Parathyroid adenoma (tissue), 2 donors: ENCODE results near the gene CNNM2.

Source experiments
- H2AFZ ChIP-seq: fragments of 300-600 bp; sonication (generic); one replicate; pipeline ENCODE4 v1.7.0; 2017; ENCODE audit warnings: antibody characterized with exemption, mild to moderate bottlenecking
- H3K27ac ChIP-seq: fragments of 300-600 bp; sonication (generic); one replicate; pipeline ENCODE4 v1.7.0; 2017
- H3K27me3 ChIP-seq: fragments of 300-600 bp; sonication (generic); one replicate; pipeline ENCODE4 v1.7.0; 2017; ENCODE audit warnings: low read length; ENCODE audit not compliant: control insufficient read depth, insufficient read depth
- H3K36me3 ChIP-seq: fragments of 300-600 bp; sonication (generic); one replicate; pipeline ENCODE4 v1.7.0; 2017; ENCODE audit warnings: low read length; ENCODE audit not compliant: control insufficient read depth, insufficient read depth
- H3K4me1 ChIP-seq: fragments of 300-600 bp; sonication (generic); one replicate; pipeline ENCODE4 v1.7.0; 2017; ENCODE audit warnings: control low read depth
- H3K4me2 ChIP-seq: fragments of 300-600 bp; sonication (generic); one replicate; pipeline ENCODE4 v1.7.0; 2017; ENCODE audit warnings: low read length
- H3K4me3 ChIP-seq: fragments of 300-600 bp; sonication (generic); one replicate; pipeline ENCODE4 v1.7.0; 2017; ENCODE audit warnings: low read depth, low read length
- H3K79me2 ChIP-seq: fragments of 300-600 bp; sonication (generic); one replicate; pipeline ENCODE4 v1.7.0; 2017; ENCODE audit warnings: control low read depth
- H3K9ac ChIP-seq: fragments of 300-600 bp; sonication (generic); one replicate; pipeline ENCODE4 v1.7.0; 2017; ENCODE audit warnings: mild to moderate bottlenecking
- H3K9me3 ChIP-seq: fragments of 300-600 bp; sonication (generic); one replicate; pipeline ENCODE4 v1.7.0; 2017; ENCODE audit warnings: low read length; ENCODE audit not compliant: control insufficient read depth
- CTCF ChIP-seq: fragments of 300-600 bp; sonication (generic); IDR thresholded peaks from one replicate; pipeline ENCODE4 v1.7.0; 2017; ENCODE audit warnings: antibody characterized with exemption, mild to moderate bottlenecking
- donor health status: primary hyperparathyroidism.

CNNM2 gene

GRCh38 chr10:103103989-103104388 is 185.9 kb downstream of the CNNM2 start:
- no peak overlapping the region for H3K27ac ChIP-seq

GRCh38 chr10:103104721-103105120 is 186.6 kb downstream of the CNNM2 start:
- TF ChIP-seq CTCF = no peak
- Histone ChIP-seq H3K4me2 (no peak overlapping the region), H3K27me3 (no peaks in the 10 kb centered on the region), H2AFZ (no peak overlapping the region), H3K4me3 (no peak overlapping the region), H3K36me3 (no peaks in the 10 kb centered on the region), H3K79me2 (peaks cover 13% of the 10 kb centered on the region), H3K9ac (no peak overlapping the region), H3K9me3 (no peaks in the 10 kb centered on the region), H3K4me1 (no peaks in the 10 kb centered on the region), H3K27ac (no peak overlapping the region)

More at GRCh38 chr10:103103989-103104388, 185.9 kb downstream of the CNNM2 start:
- Histone ChIP-seq H3K4me1 (no peaks in the 10 kb centered on the region), H3K36me3 (no peaks in the 10 kb centered on the region), H3K4me3 (no peak overlapping the region), H3K79me2 (peaks cover 10% of the 10 kb centered on the region), H3K27me3 (no peaks in the 10 kb centered on the region), H2AFZ (no peak overlapping the region), H3K4me2 (no peak overlapping the region), H3K9me3 (no peaks in the 10 kb centered on the region), H3K9ac (no peak overlapping the region)
- TF ChIP-seq CTCF = no peak

- no peaks in the 10 kb centered on the region for H3K9me3 ChIP-seq
- H3K4me2 ChIP-seq = no peak overlapping the region
- H3K79me2 ChIP-seq = peaks cover 13% of the 10 kb centered on the region
- no peak overlapping the region for H3K27ac ChIP-seq
- no peaks in the 10 kb centered on the region for H3K36me3 ChIP-seq
- H3K4me3 ChIP-seq = no peak overlapping the region
- H3K27me3 ChIP-seq = no peaks in the 10 kb centered on the region
- H3K4me1 ChIP-seq = peaks cover 1% of the 10 kb centered on the region
- TF ChIP-seq CTCF = no peak
- H2AFZ ChIP-seq = no peak overlapping the region
- no peak overlapping the region for H3K9ac ChIP-seq
Measured at GRCh38 chr10:103105462-103105861, 187.4 kb downstream of the CNNM2 start.

- H3K4me2 ChIP-seq = no peak overlapping the region
- no peaks in the 10 kb centered on the region for H3K36me3 ChIP-seq
Measured at GRCh38 chr10:103106539-103106938, 188.4 kb downstream of the CNNM2 start.

More at GRCh38 chr10:103106539-103106938, 188.4 kb downstream of the CNNM2 start:
- Histone ChIP-seq H3K9ac (no peak overlapping the region), H3K27me3 (no peaks in the 10 kb centered on the region), H2AFZ (no peak overlapping the region), H3K4me1 (peaks cover 7% of the 10 kb centered on the region), H3K9me3 (no peaks in the 10 kb centered on the region), H3K27ac (no peak overlapping the region), H3K79me2 (peaks cover 13% of the 10 kb centered on the region), H3K4me3 (no peak overlapping the region)
- TF ChIP-seq CTCF = no peak
